Left cardiac atrium (tissue), 4 donors: ENCODE measurements around the gene PCSK5. TPM values are rescaled to one million over a fixed set of nuclear protein-coding genes. Genes with fewer than 3 reads are reported as not detected.

Experiments used
- ATAC-seq, 2 donors: fragments of 200-7000 bp; cut with Tn5 transposase; one replicate each; pipeline ENCODE4 v1.9.1; 2020; ENCODE audit warnings: mild to moderate bottlenecking in 2 of 2, moderate library complexity in 2 of 2
- DNase-seq: peaks from one replicate; pipeline ENCODE4 v3.0.0-alpha.2; 2020
- intact Hi-C, 2 donors: fragments of 100-400 bp; cut with DNase I; formaldehyde crosslinking; loops; one replicate each; pipeline versions ENCODE4 v1.14.1 to v1.15.1; 2022 to 2023
- total RNA-seq, 2 donors: library from RNA; stranded (reverse); fragmentation: NEBNext Ultra II Directional; extraction: Animal tissue kit (Norgen Biotek cat#: 25700); gene quantifications; one replicate each; pipeline ENCODE4 v1.2.1, GENCODE V29; 2021
- donor health status: DM: no; HTN: yes; CAD: no.
- donor health status: DM: no; HTN: yes; CAD: no; lungs with severe emphysema.
- donor health status: DM: yes; HTN: yes; CAD: no.
- donor health status: Dilated cardiomyopathy.

PCSK5 gene
- total RNA-seq, 2 donors from 2014 or later, result 7.9 to 9.3 TPM

DNA sequence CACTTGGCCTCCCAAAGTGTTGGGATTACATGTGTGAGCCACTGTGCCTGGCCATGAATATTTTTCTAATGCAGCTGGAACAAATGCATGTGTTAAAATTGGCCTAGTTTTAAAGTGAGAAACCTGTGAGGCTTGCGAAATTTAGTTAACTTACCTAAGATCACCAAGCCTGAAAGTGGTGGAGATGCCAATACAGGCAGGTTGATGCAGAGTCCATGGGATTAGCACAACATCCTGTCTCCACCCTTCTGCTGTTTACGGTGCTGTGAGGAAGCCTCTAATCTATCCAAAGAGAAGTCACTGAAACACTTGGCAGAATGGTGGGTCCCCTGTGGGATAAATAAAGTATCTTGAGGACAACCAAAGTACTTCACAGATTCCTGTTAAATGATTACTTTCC, 98.2 kb downstream of the PCSK5 start:
- no peak for ATAC-seq
- intact Hi-C loops, result no loop called here
- DNase-seq, result no peak

GRCh38 chr9:75990156-75990555, 99.7 kb downstream of the PCSK5 start:
- no peak for ATAC-seq
- intact Hi-C loops, result no loop called here

DNA sequence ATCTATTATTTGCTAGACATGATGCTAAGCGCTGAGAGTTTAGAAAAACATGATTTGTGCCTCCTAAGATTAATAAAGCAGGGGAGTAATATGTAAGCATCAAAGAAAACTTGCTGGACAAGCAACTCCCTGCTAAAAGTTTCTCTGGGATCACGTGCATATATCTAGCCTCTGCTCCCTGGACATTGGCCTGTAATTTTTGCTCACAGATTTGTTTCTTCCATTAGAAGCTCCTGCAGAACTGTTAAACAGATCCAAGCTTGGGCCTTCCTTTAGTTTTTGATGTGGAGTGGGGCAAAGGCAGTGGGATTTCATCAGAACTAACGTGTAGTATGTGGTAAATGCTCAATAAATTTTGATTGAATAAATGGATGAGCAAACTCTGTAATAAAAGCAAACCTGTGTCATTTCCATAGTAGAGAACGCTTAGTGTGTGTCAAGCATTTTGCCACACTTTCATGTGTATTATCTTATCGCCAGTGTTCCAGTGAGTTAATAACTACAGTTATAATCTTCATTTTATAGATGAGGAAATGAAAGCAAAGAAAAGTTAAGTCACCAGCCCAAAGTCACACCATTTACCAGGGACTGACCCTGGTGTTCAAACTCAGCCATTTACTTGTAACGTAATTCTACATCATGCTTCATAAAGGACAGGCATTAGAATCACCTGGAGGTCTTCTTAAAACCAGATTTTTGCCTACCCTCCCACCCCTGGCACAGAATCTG, 100.3 kb downstream of the PCSK5 start:
- DNase-seq (no peak), ATAC-seq (no peak)
- intact Hi-C loops, result no loop called here

More at GRCh38 chr9:75990156-75990555, 99.7 kb downstream of the PCSK5 start:
- no peak for DNase-seq

DNA sequence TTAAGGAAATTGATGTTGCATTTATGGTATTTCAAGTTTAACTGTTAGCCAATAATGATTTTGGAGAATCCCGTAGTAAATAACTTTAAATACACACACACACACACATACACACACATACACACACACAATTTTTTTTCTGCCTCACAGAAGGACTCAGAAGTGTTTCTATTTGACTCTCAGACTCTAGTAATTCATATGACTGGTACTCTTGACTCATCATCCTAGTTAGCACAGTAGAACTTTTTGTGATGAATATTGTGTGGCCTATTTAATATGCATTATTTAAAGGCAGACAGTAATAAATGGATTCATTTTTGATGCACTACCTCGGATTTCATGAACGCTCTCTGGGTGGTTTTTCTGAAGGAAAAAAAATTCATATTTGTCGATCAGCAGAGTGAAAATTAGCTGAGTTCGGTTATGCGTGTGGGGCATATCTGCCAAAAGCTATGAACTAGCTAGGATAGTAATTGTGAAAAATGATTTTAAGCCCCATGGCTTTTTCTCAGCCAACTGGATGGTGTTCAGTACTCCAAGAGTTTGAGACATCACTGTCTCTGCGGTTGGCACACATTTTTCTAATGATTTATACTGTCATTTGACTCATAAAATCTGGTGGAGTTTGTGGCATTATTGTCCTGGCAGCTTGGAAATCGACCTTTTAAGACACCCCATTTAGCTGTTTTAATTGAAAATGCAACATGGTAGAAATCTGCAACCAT, 102.2 kb downstream of the PCSK5 start:
- ATAC-seq (no peak), DNase-seq (no peak)
- intact Hi-C loops, result no loop called here

- DNase-seq (no peak), ATAC-seq (no peak)
- intact Hi-C loops, result no loop called here
These were observed 103.0 kb downstream of the PCSK5 start for GRCh38 chr9:75993434-75993833.

- DNase-seq, result no peak
- intact Hi-C loops, result no loop called here
- ATAC-seq, result no peak
These were observed 104.6 kb downstream of the PCSK5 start for GRCh38 chr9:75995066-75995465.

- ATAC-seq (no peak), DNase-seq (no peak)
- intact Hi-C loops, result no loop called here
These were observed 106.3 kb downstream of the PCSK5 start for GRCh38 chr9:75996726-75997125.

- intact Hi-C loops, result no loop called here
- ATAC-seq, result no peak
- DNase-seq, result no peak
These were observed 106.7 kb downstream of the PCSK5 start for GRCh38 chr9:75997206-75997605.

- no peak for ATAC-seq
- intact Hi-C loops, result no loop called here
- DNase-seq, result no peak
These were observed 107.8 kb downstream of the PCSK5 start for GRCh38 chr9:75998096-75998780.

DNA sequence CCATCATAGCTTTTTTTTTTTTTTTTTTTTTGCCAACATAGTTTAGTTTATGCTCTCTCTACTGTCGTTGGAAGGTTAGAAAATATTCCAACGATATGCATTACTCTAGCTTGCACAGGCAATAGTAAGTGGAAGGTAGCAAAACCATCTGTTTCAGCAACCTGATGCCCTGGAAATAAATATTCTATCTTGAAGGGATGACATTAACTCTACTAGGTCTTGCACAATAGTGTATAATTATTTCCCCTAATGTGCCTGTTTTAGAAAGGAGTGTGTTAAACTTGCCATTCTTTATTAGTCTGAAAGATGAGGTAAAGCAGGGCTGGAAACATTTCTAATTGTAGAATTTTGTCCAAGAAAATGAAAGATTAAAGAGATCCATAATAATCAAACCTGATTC, 111.0 kb downstream of the PCSK5 start:
- DNase-seq, result no peak
- intact Hi-C loops, result no loop called here
- ATAC-seq, result no peak

DNA sequence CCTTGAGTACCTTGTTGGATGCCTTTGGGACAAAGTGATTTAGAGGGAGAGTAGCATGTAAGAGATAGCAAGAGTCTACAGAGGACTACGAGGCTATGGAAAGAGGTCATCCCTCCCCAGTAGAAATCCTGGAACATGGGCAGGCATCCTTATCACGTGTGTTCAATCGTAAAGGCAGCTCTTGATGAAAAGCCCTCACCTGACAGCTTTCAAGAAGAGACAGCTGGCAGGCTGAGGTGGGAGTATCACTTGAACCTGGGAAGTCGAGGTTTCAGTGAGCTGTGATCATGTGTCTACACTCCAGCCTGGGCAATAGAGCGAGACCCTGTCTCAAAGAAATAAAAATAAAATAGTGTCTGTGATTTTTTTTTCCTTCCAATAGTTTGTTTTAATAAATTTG, 112.6 kb downstream of the PCSK5 start:
- ATAC-seq (no peak), DNase-seq (no peak)
- intact Hi-C loops, result no loop called here

- intact Hi-C loops, result no loop called here
- ATAC-seq (no peak), DNase-seq (no peak)
These were observed 114.1 kb downstream of the PCSK5 start for GRCh38 chr9:76004526-76004925.

- ATAC-seq (no peak), DNase-seq (no peak)
- intact Hi-C loops, result no loop called here
These were observed 117.5 kb downstream of the PCSK5 start for GRCh38 chr9:76007935-76008334.

DNA sequence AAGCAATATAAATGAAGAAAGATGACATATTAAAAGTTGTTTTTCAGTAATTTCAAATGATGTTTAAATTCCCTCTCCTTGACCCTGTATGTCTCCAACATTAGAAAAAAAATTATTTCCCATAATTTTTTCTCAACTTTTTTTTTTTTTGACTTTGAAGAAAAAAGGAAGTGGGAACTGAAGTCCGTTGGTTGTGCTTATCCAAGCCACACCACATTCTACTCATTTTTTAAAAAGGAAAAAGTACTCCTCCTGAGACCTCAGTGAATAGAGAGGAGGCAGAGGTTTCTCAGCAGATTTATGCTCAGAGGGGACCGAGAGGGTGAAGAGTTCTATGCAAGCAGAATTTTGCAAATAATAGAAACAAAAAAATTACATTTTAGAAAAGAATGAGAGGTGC, 123.3 kb downstream of the PCSK5 start:
- no peak for ATAC-seq
- DNase-seq, result no peak
- intact Hi-C loops, result no loop called here

- intact Hi-C loops, result no loop called here
- ATAC-seq, result no peak
- no peak for DNase-seq
These were observed 127.8 kb downstream of the PCSK5 start for GRCh38 chr9:76018235-76018634.

DNA sequence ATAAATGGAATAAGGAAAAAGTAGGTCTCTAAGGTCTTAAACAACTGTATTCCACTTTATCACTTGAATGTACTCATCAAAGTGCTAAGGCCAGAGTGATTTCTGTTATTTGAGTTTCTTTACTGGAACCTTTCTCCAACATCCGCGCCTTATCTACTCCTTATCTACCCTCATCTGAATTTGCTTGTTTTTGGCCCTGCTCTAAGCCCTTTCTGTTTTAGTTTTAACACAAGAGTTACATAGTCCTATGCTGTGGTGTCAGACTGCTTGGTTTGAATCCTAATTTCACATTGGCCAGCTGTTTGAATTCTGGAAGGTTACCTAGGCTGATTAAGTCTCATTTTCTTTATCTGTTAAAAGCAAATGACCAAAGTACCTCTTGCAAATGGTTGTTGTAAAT, 128.3 kb downstream of the PCSK5 start:
- no peak for DNase-seq
- no peak for ATAC-seq
- intact Hi-C loops, result no loop called here

GRCh38 chr9:76020652-76021051, 130.2 kb downstream of the PCSK5 start:
- ATAC-seq, result no peak
- intact Hi-C loops, result no loop called here
- no peak for DNase-seq

DNA sequence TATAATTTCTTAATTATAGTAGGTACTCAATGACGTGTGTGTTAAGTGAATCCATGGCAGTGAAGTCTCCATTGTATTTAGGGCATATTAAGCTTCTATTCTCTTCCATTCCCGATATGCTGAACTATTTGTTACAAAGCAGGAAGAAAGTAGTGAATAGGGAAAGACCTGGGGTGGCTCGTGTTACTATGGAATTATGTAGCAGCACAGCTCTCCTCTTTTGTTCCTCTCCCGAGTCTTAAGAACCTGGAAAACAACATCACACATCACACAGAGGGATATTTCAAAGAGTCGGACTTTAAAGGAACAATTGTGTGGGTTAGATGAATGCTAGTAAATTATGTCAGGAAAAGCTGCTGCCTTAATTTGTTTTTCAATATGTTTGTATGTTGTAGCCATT, 131.8 kb downstream of the PCSK5 start:
- intact Hi-C loops, result no loop called here
- DNase-seq (no peak), ATAC-seq (no peak)

- no peak for DNase-seq
- intact Hi-C loops, result no loop called here
- no peak for ATAC-seq
These were observed 133.3 kb downstream of the PCSK5 start for GRCh38 chr9:76023715-76024195.

GRCh38 chr9:76025286-76025685, 134.8 kb downstream of the PCSK5 start:
- DNase-seq, result no peak
- intact Hi-C loops, result no loop called here
- no peak for ATAC-seq
